Stimulated activated naive CD8-positive, alpha-beta T cell treated with anti-CD3 and anti-CD28 coated beads, Interleukin-15, amount 100 ng/mL, for 72 hours (primary cell): Measurements from ENCODE around the gene LSAMP.

ENCODE experiments used
- ATAC-seq: fragments of 150-1000 bp; cut with Tn5 transposase; 2 replicates; pipeline ENCODE4 v1.10.0; 2021; ENCODE audit warnings: mild to moderate bottlenecking, moderate library complexity
- DNase-seq, 2 donors: peaks; one replicate each; pipeline ENCODE4 v3.0.0; 2021 to 2022
- H3K27ac Mint-ChIP-seq, 2 donors: one replicate each; pipeline ENCODE4 v1.8.0; 2022; ENCODE audit warnings: mild to moderate bottlenecking in 2 of 2, mixed read lengths in 2 of 2, moderate library complexity in 2 of 2
- H3K27me3 Mint-ChIP-seq: one replicate; pipeline ENCODE4 v1.8.0; 2022; ENCODE audit warnings: mixed read lengths
- H3K4me1 Mint-ChIP-seq: one replicate; pipeline ENCODE4 v1.8.0; 2022; ENCODE audit warnings: mild to moderate bottlenecking, mixed read lengths
- H3K4me3 Mint-ChIP-seq, 2 donors: one replicate each; pipeline ENCODE4 v1.8.0; 2022; ENCODE audit warnings: mild to moderate bottlenecking in 2 of 2, mixed read lengths in 2 of 2, moderate library complexity in 1 of 2
- H3K9me3 Mint-ChIP-seq, 2 donors: one replicate each; pipeline ENCODE4 v1.8.0; 2022; ENCODE audit warnings: mixed read lengths in 2 of 2

Gene LSAMP

GRCh38 chr3:116019254-116019763, 426.0 kb downstream of the LSAMP start:
- ATAC-seq (no peak), DNase-seq (no peak)
- no peak overlapping the region for H3K4me3 Mint-ChIP-seq
- no peak overlapping the region for H3K27ac Mint-ChIP-seq
- no peaks in the 10 kb centered on the region for H3K9me3 Mint-ChIP-seq
- H3K27me3 Mint-ChIP-seq, result no peaks in the 10 kb centered on the region
- no peaks in the 10 kb centered on the region for H3K4me1 Mint-ChIP-seq

DNA sequence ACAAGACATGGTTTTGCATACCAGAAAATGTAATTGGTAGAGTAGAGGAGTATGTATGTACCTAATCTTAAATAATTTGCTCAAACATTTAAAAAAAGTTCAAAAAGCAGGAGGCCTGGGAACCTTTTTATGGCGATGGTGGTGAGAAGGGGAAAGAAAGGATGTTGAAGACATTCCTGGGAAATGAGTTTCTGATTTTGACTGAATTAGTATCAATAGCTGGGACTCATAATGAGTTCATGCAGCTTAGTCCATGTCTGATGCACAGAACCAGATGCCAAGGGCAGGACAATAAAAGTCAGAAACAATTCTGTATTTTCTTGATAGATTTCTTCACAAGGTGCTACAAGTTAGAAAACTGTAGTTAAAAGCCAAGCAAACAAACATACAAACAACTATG, 426.6 kb downstream of the LSAMP start:
- no peaks in the 10 kb centered on the region for H3K27me3 Mint-ChIP-seq
- no peak overlapping the region for H3K4me3 Mint-ChIP-seq
- ATAC-seq (no peak), DNase-seq (no peak)
- no peaks in the 10 kb centered on the region for H3K4me1 Mint-ChIP-seq
- no peak overlapping the region for H3K27ac Mint-ChIP-seq
- no peaks in the 10 kb centered on the region for H3K9me3 Mint-ChIP-seq

DNA sequence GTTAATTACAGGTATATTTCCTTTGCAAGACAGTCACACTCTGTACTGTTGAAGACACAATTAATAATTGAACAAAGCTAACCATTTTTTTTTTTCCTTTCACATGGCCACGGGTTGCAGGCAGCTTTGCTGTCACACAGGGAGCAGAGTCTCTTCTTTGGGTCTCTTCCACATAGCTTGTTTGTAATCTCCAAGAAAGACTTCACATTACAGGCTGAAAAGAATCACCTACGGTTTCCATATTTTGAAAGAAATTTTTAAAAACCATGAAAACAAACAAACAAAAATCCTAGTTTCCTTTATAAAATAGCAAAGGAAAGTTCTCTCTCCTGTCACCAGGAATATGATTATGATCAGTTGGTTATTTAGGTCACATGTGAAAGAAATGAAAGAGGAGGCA, 429.4 kb downstream of the LSAMP start:
- Mint-ChIP-seq H3K27me3 (no peaks in the 10 kb centered on the region), H3K4me1 (no peaks in the 10 kb centered on the region)
- ATAC-seq, result no peak

DNA sequence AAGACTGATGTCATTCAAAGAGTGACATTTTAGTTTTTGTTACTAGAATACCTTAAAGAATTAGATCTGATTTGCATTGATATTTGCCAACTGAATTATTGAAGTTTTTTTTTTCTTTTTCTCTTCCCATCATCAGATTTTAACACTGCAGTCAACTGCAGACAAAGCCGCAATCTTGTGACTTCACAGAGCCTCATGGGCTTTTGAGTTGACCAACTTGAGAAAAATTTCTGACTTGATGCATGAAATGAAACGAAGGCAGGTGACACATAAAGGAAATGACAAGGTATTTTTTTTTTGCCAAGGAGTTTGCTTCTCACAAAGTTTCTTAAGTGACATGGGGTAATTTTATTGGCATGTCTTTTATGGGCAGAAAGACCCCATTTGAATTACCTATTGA, 438.3 kb downstream of the LSAMP start:
- H3K9me3 Mint-ChIP-seq, result no peaks in the 10 kb centered on the region

More for the DNA sequence above, 429.4 kb downstream of the LSAMP start:
- Mint-ChIP-seq H3K4me3 (no peak overlapping the region), H3K9me3 (no peaks in the 10 kb centered on the region), H3K27ac (no peak overlapping the region)
- DNase-seq, result no peak

DNA sequence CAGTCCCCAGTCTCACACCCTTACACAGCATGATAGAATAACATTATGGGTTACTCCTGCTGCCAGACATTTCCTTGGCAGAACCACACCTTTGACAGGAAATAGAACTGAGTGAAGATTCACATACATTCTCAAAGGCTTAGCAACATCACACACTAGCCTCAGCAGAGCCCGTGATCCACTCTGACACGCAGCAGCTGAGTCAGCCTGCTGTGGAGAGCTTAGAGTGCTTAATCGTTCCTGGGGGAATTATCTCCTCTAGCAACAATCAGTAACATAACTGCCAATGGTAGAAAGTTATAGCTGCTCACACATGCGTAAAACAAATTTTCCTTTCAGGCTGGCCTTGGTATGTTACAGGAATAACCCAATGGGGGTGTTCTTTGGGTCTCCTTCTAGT, 439.9 kb downstream of the LSAMP start:
- Mint-ChIP-seq H3K4me1 (no peaks in the 10 kb centered on the region), H3K4me3 (no peak overlapping the region), H3K27me3 (no peaks in the 10 kb centered on the region), H3K9me3 (no peaks in the 10 kb centered on the region), H3K27ac (no peak overlapping the region)
- DNase-seq (no peak), ATAC-seq (no peak)

More for the DNA sequence above, 438.3 kb downstream of the LSAMP start:
- H3K4me3 Mint-ChIP-seq, result no peak overlapping the region
- no peak for DNase-seq
- no peaks in the 10 kb centered on the region for H3K4me1 Mint-ChIP-seq
- ATAC-seq, result no peak
- no peaks in the 10 kb centered on the region for H3K27me3 Mint-ChIP-seq
- no peak overlapping the region for H3K27ac Mint-ChIP-seq

- Mint-ChIP-seq H3K4me3 (no peak overlapping the region), H3K27ac (no peak overlapping the region), H3K9me3 (no peaks in the 10 kb centered on the region), H3K27me3 (no peaks in the 10 kb centered on the region), H3K4me1 (no peaks in the 10 kb centered on the region)
- ATAC-seq (no peak), DNase-seq (no peak)
Observed at GRCh38 chr3:116002235-116002634, 443.1 kb downstream of the LSAMP start.

- Mint-ChIP-seq H3K4me3 (no peak overlapping the region), H3K27ac (no peak overlapping the region), H3K4me1 (no peaks in the 10 kb centered on the region), H3K27me3 (no peaks in the 10 kb centered on the region), H3K9me3 (no peaks in the 10 kb centered on the region)
- no peak for DNase-seq
- ATAC-seq, result no peak
Observed at GRCh38 chr3:116001151-116001621, 444.1 kb downstream of the LSAMP start.

- H3K4me1 Mint-ChIP-seq, result no peaks in the 10 kb centered on the region
- DNase-seq (no peak), ATAC-seq (no peak)
- H3K4me3 Mint-ChIP-seq, result no peak overlapping the region
- no peaks in the 10 kb centered on the region for H3K9me3 Mint-ChIP-seq
- no peak overlapping the region for H3K27ac Mint-ChIP-seq
- no peaks in the 10 kb centered on the region for H3K27me3 Mint-ChIP-seq
Observed at GRCh38 chr3:116000311-116000710, 445.0 kb downstream of the LSAMP start.

- no peak overlapping the region for H3K4me3 Mint-ChIP-seq
- H3K4me1 Mint-ChIP-seq, result no peaks in the 10 kb centered on the region
- H3K9me3 Mint-ChIP-seq, result no peaks in the 10 kb centered on the region
- H3K27me3 Mint-ChIP-seq, result no peaks in the 10 kb centered on the region
- no peak for ATAC-seq
- no peak for DNase-seq
- H3K27ac Mint-ChIP-seq, result no peak overlapping the region
Observed at GRCh38 chr3:115999613-116000012, 445.7 kb downstream of the LSAMP start.

- DNase-seq (no peak), ATAC-seq (no peak)
- H3K27ac Mint-ChIP-seq, result no peak overlapping the region
- no peaks in the 10 kb centered on the region for H3K27me3 Mint-ChIP-seq
- no peak overlapping the region for H3K4me3 Mint-ChIP-seq
- H3K9me3 Mint-ChIP-seq, result no peaks in the 10 kb centered on the region
- H3K4me1 Mint-ChIP-seq, result no peaks in the 10 kb centered on the region
Observed at GRCh38 chr3:115999001-115999585, 446.2 kb downstream of the LSAMP start.

GRCh38 chr3:115996420-115997108, 448.7 kb downstream of the LSAMP start:
- no peak for ATAC-seq

DNA sequence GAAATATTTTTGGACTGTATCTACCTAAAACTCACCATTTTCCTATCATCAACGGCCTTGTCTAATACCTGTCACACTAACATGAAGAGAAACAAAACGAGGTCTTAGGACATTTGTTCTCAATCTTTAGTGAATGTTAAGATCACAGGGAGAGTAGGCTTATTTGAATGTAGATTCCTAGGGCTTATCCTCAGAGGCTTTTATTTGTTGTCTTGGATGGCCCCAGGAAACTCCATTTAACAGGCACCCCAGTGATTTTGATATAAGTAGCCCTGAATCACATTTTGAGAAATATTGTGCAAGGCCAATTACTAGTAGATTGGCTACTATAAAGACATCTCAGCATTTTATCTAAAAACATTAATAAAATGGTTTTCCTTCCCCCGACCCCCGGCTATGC, 454.6 kb downstream of the LSAMP start:
- no peaks in the 10 kb centered on the region for H3K4me1 Mint-ChIP-seq
- ATAC-seq, result no peak

More at GRCh38 chr3:115996420-115997108, 448.7 kb downstream of the LSAMP start:
- Mint-ChIP-seq H3K9me3 (no peaks in the 10 kb centered on the region), H3K27me3 (no peaks in the 10 kb centered on the region), H3K4me1 (no peaks in the 10 kb centered on the region), H3K27ac (no peak overlapping the region), H3K4me3 (no peak overlapping the region)
- no peak for DNase-seq

DNA sequence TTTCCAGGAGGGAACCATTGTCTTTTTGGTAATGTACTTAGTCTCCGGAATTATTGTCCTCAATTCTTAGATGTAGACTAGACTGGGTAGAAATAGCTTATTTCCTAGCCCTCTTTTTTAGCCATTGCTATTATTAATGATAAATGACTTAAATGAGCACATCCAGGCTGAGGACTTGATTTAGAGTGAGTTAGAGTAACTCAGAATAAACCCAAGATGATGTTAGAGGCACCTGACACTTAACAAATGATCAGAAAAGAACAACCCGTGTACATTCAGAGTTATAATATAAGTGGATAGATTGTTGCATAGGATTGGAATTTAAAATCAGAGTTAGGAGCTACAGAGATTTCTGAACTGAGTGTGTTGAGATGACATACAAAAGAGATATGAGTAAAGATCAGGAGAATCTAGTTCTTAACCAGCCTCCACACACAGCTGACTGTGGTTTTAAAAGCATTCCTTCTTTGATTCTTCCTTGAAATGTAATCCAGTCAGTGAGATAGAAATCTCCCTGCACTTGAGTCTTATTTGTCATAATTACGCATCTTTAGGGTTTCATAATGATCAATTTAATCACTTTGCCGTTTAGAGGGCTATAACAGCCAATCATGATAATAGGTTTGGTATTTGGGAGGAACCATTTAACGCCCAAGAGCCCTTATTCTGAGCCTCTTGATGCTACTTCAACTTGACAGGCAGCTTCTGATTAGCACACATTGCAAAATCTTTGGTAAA, 455.4 kb downstream of the LSAMP start:
- Mint-ChIP-seq H3K27me3 (no peaks in the 10 kb centered on the region), H3K4me1 (no peaks in the 10 kb centered on the region), H3K27ac (no peak overlapping the region), H3K9me3 (no peaks in the 10 kb centered on the region), H3K4me3 (no peak overlapping the region)
- ATAC-seq (no peak), DNase-seq (no peak)

More for the DNA sequence above, 454.6 kb downstream of the LSAMP start:
- no peaks in the 10 kb centered on the region for H3K9me3 Mint-ChIP-seq
- H3K27me3 Mint-ChIP-seq, result no peaks in the 10 kb centered on the region
- DNase-seq, result no peak
- H3K27ac Mint-ChIP-seq, result no peak overlapping the region
- H3K4me3 Mint-ChIP-seq, result no peak overlapping the region

GRCh38 chr3:115986555-115987207, 458.6 kb downstream of the LSAMP start:
- ATAC-seq, result no peak

DNA sequence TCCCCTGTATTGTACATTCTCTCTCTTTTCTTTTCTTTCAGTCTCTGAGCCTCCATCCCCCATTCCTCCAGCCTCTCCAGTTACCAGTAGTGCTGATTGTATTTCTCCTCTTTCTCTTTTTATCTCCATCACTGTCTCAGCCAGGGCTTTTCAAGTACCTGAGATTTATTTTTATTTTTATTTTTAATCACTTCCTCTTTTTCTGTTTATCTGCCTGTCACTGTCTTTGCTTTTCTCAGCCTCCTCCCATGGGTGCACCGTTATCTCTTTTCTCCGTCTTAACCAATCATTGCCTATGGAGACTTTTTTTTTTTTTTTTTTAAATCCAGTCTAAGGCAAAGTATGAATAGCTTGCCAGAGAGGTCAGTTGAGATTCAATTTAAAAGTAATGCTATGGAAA, 462.7 kb downstream of the LSAMP start:
- Mint-ChIP-seq H3K4me3 (no peak overlapping the region), H3K27me3 (no peaks in the 10 kb centered on the region), H3K27ac (no peak overlapping the region), H3K9me3 (peaks cover 0 to 3% of the 10 kb centered on the region in 2 donors), H3K4me1 (no peaks in the 10 kb centered on the region)
- DNase-seq, result no peak
- no peak for ATAC-seq

More at GRCh38 chr3:115986555-115987207, 458.6 kb downstream of the LSAMP start:
- DNase-seq, result no peak
- Mint-ChIP-seq H3K27me3 (no peaks in the 10 kb centered on the region), H3K4me3 (no peak overlapping the region), H3K27ac (no peak overlapping the region), H3K4me1 (no peaks in the 10 kb centered on the region), H3K9me3 (no peaks in the 10 kb centered on the region)
